Measurements from ENCODE around the gene LIN28B.

DNA sequence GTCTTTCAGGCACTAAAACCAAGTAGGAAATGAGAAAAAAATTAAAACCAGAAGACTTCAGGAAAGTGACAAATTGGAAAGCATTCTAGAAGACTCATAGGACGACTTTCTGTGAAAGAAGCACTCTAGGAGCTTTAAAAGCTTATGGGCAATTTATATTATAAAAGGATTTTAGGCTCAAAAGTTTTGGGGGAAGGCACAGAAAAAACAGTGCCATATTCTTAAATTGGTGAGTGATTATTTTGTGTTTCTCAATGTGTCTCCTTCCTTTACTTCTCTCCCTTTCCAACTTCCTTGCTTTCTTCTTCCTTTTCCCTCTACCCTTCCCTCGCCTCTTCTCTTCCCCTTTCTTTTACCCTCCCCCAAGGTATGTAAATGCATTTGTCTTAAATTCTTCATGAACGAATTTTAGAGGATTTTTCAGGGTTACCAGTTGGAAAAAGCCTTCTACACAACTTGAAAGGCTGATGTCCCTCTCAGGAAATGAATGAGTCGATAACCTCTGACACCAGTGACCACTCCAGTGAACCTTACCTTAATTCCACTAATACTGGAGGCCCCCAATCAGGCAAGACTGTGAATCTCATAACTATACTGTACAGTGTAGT lies 2.6 kb upstream of the LIN28B start:
- TF ChIP-seq POLR2A (IDR thresholded peaks at IDR 0.05; ENCODE audit: low read depth, low read length): no peak
- TF ChIP-seq POLR2AphosphoS5 (IDR thresholded peaks at IDR 0.05; ENCODE audit: low read depth, low read length): no peak
- no peak for TF ChIP-seq TAF1 (IDR thresholded peaks at IDR 0.05; ENCODE audit: borderline replicate concordance, low read depth, low read length)
